Neural crest cell (in vitro differentiated cells): Measurements from ENCODE around the gene CYP24A1. TPM values are rescaled to one million over a fixed set of nuclear protein-coding genes. Genes with fewer than 3 reads are reported as not detected.

Source experiments
- DNase-seq: peaks from one replicate; pipeline ENCODE4 v3.0.0; 2021; ENCODE audit warnings: low read depth, mixed read lengths, low spot score
- H3K27ac Mint-ChIP-seq: one replicate; pipeline ENCODE4 v1.8.0; 2021; ENCODE audit warnings: mild to moderate bottlenecking, mixed read lengths; ENCODE audit not compliant: unreplicated experiment
- H3K27me3 Mint-ChIP-seq: 2 replicates; pipeline ENCODE4 v1.8.0; 2021; ENCODE audit warnings: low read depth, mild to moderate bottlenecking, mixed read lengths
- H3K36me3 Mint-ChIP-seq: 2 replicates; pipeline ENCODE4 v1.8.0; 2021; ENCODE audit warnings: low read depth, mild to moderate bottlenecking, mixed read lengths
- H3K4me1 Mint-ChIP-seq: 2 replicates; pipeline ENCODE4 v1.8.0; 2021; ENCODE audit warnings: mixed read lengths
- H3K4me3 Mint-ChIP-seq: one replicate; pipeline ENCODE4 v1.8.0; 2021; ENCODE audit warnings: mild to moderate bottlenecking, mixed read lengths
- H3K9me3 Mint-ChIP-seq: 2 replicates; pipeline ENCODE4 v1.8.0; 2021; ENCODE audit warnings: mixed read lengths
- total RNA-seq: library from RNA; stranded (reverse); gene quantifications from 2 replicates; pipeline ENCODE4 v1.2.1, GENCODE V29; 2021
- TF ChIP-seq, protein P1 (sequence below): fragments of 200-600 bp; sonication (generic); conservative IDR thresholded peaks from 2 replicates; pipeline ENCODE4 v1.5.0; 2021; ENCODE audit warnings: antibody characterized with exemption, mild to moderate bottlenecking

The CYP24A1 gene
- total RNA-seq, 1 donor from 2014 or later: 0.93 TPM

DNA sequence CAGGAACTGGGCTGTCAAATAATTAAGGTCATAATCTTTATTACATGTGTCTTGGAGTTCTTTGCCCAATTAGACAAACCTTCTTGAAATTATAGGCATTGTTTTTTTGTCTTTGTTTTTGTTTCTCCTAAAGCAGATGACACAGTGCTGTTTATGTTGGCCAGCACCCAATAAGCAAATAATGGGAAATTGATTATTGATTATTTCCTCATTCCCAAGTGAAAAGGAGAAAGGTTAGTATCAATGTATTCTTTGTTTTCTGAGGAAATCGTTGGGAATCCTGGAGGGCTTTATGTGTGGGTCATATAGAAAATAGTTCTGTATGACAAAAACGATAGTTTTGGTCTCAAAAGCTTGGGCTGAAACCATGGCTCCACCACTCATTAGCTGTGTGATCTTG lies 4.5 kb upstream of the CYP24A1 start:
- Mint-ChIP-seq H3K4me3 (no peak overlapping the region), H3K9me3 (no peaks in the 10 kb centered on the region), H3K27me3 (peaks cover 77% of the 10 kb centered on the region), H3K4me1 (peaks cover 13% of the 10 kb centered on the region), H3K27ac (no peak overlapping the region), H3K36me3 (no peaks in the 10 kb centered on the region)
- TF ChIP-seq, protein P1, sequence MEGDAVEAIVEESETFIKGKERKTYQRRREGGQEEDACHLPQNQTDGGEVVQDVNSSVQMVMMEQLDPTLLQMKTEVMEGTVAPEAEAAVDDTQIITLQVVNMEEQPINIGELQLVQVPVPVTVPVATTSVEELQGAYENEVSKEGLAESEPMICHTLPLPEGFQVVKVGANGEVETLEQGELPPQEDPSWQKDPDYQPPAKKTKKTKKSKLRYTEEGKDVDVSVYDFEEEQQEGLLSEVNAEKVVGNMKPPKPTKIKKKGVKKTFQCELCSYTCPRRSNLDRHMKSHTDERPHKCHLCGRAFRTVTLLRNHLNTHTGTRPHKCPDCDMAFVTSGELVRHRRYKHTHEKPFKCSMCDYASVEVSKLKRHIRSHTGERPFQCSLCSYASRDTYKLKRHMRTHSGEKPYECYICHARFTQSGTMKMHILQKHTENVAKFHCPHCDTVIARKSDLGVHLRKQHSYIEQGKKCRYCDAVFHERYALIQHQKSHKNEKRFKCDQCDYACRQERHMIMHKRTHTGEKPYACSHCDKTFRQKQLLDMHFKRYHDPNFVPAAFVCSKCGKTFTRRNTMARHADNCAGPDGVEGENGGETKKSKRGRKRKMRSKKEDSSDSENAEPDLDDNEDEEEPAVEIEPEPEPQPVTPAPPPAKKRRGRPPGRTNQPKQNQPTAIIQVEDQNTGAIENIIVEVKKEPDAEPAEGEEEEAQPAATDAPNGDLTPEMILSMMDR: no peak
- no peak for DNase-seq

DNA sequence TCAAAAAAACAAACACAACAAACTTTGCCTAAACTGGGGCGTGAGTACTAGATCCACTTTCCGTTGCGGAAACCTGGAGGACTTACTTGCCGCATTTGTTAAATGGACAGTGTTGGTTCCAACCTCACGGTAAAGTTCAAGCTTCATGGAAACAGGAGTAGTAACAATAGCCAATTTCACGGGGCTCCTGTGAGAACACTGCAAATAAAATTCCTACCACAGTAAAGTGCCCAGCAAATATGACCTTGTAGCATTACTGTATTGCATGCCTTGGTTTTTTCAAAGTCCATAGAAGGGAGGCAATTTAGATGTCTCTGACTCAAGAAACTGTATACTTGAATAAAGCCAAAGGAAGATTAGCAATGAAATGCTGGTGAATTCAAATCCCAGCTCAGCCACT lies 3.6 kb upstream of the CYP24A1 start:
- Mint-ChIP-seq H3K4me1 (peaks cover 22% of the 10 kb centered on the region), H3K9me3 (no peaks in the 10 kb centered on the region), H3K36me3 (no peaks in the 10 kb centered on the region), H3K27ac (no peak overlapping the region), H3K4me3 (no peak overlapping the region), H3K27me3 (peaks cover 77% of the 10 kb centered on the region)
- TF ChIP-seq, protein P1: no peak
- DNase-seq: no peak

- TF ChIP-seq, protein P1: no peak
- Mint-ChIP-seq H3K9me3 (no peaks in the 10 kb centered on the region), H3K27ac (no peak overlapping the region), H3K4me3 (no peak overlapping the region), H3K36me3 (no peaks in the 10 kb centered on the region), H3K27me3 (peaks cover 84% of the 10 kb centered on the region), H3K4me1 (peaks cover 24% of the 10 kb centered on the region)
- DNase-seq: no peak
Measured at GRCh38 chr20:54176610-54177009, 2.8 kb upstream of the CYP24A1 start.

DNA sequence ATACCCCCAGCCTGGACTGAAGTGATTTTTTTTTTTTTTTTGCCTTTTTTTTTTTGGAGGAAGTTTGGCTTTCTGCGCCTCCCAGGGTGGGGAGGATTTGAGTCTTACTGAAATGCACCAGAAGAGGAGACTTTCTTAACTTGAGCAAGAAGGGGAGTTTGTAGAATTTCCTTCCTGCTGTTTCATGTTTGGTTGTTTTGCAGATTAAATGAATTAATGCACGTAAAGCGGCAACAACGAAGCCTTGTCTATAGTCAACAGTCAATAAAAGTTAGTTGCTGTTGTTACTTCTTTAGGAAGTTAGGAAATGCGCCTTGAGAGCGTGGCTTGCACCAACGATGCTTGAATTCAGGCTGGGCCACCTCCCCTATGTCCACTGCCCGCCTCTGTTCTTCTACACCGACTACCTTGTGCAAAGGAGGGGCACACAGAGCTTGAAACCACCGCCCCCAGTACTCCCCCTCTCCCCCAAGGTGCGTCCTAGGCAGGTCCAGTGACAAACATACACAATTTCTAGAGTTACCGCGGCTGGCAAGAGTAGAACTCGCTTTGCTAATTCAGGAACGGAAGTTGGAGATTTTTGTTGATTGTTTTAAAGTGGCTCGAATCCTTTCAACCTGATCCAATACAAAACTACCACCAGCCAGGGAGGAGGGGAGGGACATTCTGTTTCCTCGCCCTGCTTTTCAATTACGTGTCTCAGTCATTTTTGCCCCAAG lies 830 bp upstream of the CYP24A1 start:
- H3K27me3 Mint-ChIP-seq: peaks cover 88% of the 10 kb centered on the region
- no peak overlapping the region for H3K27ac Mint-ChIP-seq
- no peaks in the 10 kb centered on the region for H3K9me3 Mint-ChIP-seq
- peak overlapping the region; percentile 56 for H3K4me3 Mint-ChIP-seq
- no peaks in the 10 kb centered on the region for H3K36me3 Mint-ChIP-seq
- DNase-seq: no peak
- H3K4me1 Mint-ChIP-seq: peaks cover 27% of the 10 kb centered on the region
- TF ChIP-seq, protein P1: no peak

DNA sequence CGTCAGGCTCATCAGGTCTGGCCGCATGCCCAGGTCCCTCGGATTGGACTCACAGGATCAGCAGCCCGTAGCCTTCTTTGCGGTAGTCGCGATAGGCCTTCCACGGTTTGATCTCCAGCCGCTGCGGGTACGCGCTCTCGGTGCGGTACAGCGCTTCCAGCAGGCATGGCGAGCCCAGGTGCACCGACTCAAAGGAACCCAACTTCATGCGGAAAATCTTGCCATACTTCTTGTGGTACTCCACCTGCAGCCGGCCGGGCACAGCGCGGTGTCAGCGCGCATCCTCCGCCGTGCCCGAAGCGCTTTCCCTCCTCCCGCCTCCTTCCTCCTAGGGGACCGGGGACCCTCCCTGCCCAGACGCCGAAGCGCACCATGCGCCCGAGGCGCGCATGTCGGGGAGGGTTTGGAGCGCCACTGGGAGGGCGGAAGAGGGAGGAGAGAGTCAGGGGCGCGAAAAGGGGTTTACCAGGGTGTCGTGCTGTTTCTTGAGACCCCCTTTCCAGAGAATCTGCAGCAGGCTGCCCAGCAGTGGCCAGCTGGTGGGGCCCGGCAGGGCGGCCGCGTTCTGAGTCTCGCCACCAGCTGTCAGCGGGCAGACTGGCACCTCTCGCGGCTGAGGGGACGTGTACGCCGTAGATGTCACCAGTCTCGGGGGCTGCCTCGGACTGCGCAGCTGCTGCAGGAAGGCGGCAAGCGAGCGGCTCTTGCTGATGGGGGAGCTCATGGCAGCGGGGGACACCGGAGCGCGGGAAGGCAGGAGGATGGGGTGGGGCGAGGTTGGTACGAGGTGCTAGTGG lies 732 bp downstream of the CYP24A1 start:
- Mint-ChIP-seq H3K9me3 (no peaks in the 10 kb centered on the region), H3K36me3 (no peaks in the 10 kb centered on the region), H3K4me1 (peaks cover 27% of the 10 kb centered on the region), H3K27me3 (peaks cover 98% of the 10 kb centered on the region), H3K27ac (no peak overlapping the region), H3K4me3 (peak overlapping the region; percentile 75)
- DNase-seq: peak; percentile 16
- TF ChIP-seq, protein P1: no peak
